Bronchial epithelial cell (primary cell): ENCODE data around the gene GIGYF2. TPM values are rescaled to one million over a fixed set of nuclear protein-coding genes. Genes with fewer than 3 reads are reported as not detected.

Source experiments
- DNase-seq: peaks from one replicate; pipeline ENCODE4 v3.0.0-alpha.2; 2010; ENCODE audit warnings: low read depth
- FAIRE-seq: peaks from 2 replicates; lab custom pipeline; 2011; peaks lifted over from hg19 to GRCh38; lab: Jason Lieb, UNC
- H3K27me3 ChIP-seq: 2 replicates; pipeline ENCODE4 v1.5.1; 2011; ENCODE audit warnings: low read length; ENCODE audit not compliant: control insufficient read depth, insufficient read depth
- H3K36me3 ChIP-seq: 2 replicates; pipeline ENCODE4 v1.5.1; 2011; ENCODE audit warnings: low read length; ENCODE audit not compliant: control insufficient read depth, insufficient read depth
- H3K4me3 ChIP-seq: 2 replicates; pipeline ENCODE4 v1.5.1; 2011; ENCODE audit warnings: mild to moderate bottlenecking, low read depth, low read length, control low read depth
- CTCF ChIP-seq: IDR thresholded peaks from 2 replicates; pipeline ENCODE4 v1.5.1; 2011; ENCODE audit warnings: mild to moderate bottlenecking, moderate library complexity, low read length, control low read depth, inconsistent platforms; ENCODE audit not compliant: insufficient read depth, severe bottlenecking
- total RNA-seq: library from RNA; depleted of rRNA; stranded (reverse); fragments of >200 nt; gene quantifications from 2 replicates; pipeline ENCODE4 v1.2.1, GENCODE V29; 2014

GIGYF2 gene
- total RNA-seq, 1 donor from 2014 or later: 44.0 TPM

DNA sequence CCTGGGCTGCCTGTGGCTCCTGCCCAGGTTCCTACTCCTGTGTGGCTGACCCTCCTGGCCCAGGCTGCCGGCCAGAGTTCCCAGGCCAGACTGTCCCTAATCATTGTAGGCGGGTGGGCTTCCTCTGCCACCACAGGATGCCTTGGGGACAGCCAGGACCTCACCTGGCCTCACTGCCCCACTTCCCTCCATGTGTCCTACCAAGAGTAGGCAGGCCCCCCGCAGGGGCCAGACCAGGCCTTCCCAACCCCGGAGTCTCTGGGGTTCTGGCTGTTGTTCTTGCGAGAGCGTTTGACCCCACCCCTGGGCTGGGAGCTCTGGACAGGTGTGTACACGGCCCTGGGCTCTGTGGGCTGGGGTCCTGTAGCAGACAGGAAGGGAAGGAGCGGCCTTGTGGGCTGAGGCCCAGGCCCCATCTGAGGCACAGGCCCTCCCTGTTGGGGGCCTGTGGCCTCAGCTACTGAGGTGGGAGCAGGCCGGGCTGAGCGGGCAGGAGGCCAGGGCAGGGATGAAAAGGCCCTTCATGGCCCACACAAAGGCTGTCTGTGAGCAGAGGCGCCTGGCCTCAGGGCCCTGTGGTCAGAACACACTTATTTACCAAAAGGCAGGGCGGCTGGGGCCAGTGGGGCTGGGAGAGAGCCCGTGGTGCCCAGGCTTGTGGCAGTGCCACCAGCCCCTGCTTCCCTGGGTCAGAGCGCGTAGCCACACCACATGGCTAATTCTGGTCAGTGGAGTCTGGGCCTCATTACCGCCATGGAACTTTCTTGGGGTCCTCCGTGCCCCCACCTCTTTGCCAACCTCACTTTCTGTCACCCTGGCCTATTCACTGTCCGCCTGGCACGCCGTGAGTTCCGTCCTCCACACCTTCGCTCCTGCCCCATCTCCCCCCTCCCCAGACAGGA, 175.0 kb downstream of the GIGYF2 start:
- DNase-seq: no peak
- Histone ChIP-seq H3K27me3 (no peaks in the 10 kb centered on the region), H3K4me3 (no peak overlapping the region), H3K36me3 (no peaks in the 10 kb centered on the region)
- no peak for TF ChIP-seq CTCF
- no peak for FAIRE-seq

DNA sequence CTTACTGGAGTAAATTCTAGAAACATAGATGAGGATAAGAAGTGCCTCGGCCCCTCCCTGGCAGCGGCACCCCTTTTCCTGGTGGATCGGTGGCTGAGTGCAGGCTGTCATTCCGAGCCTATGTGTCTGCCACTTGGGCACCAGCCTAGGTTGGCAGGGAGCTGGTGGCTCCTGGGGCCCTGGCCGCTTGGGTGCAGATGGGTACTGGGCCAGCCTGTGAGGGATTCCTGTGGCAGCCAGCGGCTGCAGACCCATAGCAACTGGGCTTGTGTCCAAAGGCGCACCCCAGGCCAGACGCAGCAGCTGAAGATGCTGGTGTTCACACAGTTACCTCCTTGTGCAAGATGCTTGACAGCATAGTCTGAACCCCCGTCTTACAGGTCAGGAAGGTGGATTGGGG, 175.7 kb downstream of the GIGYF2 start:
- DNase-seq: no peak
- H3K36me3 ChIP-seq: no peaks in the 10 kb centered on the region
- no peaks in the 10 kb centered on the region for H3K27me3 ChIP-seq
- no peak for FAIRE-seq
- no peak for TF ChIP-seq CTCF
- H3K4me3 ChIP-seq: no peak overlapping the region

DNA sequence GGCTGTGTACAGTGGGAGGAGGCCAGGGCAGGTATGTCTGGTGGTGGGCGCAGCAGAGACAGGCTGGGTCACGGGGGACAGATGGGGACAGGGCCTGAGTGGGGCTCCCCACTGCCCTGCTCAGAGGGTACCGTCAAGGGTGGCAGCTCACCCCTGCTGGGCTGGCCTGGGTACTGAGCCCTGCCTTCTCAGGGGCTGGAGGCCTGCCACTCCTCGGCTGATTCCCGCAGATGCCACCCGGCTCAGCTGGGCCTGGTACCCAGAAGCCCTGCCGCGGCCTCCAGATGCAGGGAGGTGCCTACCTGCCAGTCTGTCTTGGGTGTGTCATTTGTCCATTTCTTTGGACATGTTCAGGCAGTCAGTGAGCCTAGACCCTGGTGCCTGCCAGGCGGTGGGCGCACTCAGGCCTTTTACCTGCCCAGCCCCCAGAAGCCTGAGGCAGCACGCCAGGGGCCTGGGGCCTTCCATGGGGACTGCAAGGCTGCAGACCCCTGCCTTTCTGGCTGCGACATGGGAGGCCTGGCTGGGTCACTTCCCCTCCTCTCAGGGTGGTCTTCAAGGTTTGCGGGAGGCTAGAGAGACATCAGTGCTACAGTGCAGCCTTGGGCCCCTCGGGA, 176.3 kb downstream of the GIGYF2 start:
- Histone ChIP-seq H3K27me3 (no peaks in the 10 kb centered on the region), H3K4me3 (no peak overlapping the region), H3K36me3 (no peaks in the 10 kb centered on the region)
- no peak for FAIRE-seq
- TF ChIP-seq CTCF: no peak
- no peak for DNase-seq

DNA sequence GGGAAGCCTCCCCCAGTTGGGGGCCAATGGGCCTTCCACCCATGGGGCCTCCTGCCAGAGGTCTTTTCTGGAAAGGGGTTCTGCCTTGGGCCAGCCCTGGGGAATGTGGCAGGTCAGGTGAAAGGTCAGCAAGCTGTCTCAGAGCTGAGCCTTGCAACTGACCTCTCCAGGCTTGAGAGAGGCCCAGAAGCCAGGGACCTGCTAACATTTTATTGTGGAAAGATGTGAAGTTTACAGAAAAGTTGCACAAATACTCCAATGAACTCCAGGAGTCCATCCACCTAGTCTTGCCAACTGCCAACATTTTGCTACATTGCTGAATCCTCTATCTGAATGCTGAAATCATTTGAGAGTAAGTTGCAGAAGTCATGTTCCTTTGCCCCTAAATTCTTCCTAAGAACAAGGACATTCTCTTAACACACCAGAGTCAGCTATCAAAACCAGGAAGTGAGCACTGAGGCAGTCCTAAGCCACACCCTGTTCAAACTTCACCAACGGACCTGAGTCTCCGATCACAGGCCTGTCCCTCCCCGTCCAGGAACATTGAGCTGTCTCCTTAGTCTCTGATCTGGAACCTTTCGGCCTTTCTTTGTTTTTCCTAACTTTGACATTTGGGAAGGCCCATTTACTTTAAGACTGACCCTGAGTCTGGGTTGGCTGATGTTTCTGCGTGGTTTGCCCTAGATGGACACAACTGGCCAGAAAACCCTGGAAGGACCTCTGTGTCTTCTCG, 176.9 kb downstream of the GIGYF2 start:
- Histone ChIP-seq H3K4me3 (no peak overlapping the region), H3K27me3 (no peaks in the 10 kb centered on the region), H3K36me3 (no peaks in the 10 kb centered on the region)
- no peak for TF ChIP-seq CTCF
- DNase-seq: no peak
- peak; percentile 98 for FAIRE-seq

DNA sequence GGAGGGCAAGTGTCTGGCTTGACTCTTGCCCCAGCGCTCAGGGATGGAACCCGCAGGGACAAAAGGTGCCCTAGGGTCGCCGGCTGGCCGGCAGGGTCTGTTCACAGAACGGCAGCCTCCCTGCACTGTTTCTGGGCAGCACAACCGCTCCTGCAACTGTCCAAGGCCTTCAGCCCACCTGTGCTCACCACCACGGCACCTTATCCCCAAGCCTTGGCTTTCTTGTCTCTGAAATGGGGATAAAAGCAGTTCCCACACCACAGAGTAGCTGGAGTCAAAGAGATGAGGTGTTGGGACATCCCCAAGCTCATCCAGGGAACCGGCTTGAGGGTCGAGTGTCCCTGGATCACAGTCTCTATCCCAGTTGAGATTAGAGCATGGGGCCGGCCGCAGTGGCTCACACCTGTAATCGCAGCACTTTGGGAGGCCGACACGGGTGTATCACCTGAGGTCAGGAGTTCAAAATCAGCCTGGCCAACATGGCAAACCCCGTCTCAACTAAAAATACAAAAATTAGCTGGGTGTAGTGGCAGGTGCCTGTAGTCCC, 177.6 kb downstream of the GIGYF2 start:
- no peak for FAIRE-seq
- no peaks in the 10 kb centered on the region for H3K36me3 ChIP-seq
- no peak overlapping the region for H3K4me3 ChIP-seq
- no peaks in the 10 kb centered on the region for H3K27me3 ChIP-seq
- TF ChIP-seq CTCF: no peak
- DNase-seq: no peak
